GM21737 (cell line): ENCODE measurements around the gene TARS3.
"Not testable (repeated sequence)": the region's sequence is repeated elsewhere in the genome, so short reads cannot be mapped to it uniquely, and the experiment has no call there.

Experiments used
- ATAC-seq: cut with Tn5 transposase; IDR thresholded peaks from one replicate; pipeline ENCODE4 v1.9.1; 2021; ENCODE audit warnings: mild to moderate bottlenecking, moderate library complexity; ENCODE audit not compliant: unreplicated experiment

The TARS3 gene

DNA sequence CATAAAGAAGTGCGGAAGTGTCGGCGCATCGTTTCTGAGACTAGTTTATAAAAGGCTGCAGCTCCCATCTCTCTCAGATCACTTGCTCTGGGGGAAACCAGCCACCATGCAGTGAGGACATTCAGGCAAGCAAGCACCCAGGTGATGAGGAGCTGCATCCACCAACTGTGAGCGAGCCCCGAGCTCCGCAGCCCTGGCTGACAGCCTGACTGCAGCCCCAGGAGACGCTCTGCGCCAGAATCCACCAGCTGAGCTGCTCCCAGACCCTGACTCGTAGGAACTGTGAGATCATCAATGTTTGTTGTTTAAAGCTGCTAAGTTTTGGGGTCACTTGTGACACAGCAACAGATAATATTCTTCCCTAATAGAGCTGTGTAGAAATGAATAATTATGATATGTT is 67.1 kb downstream of the TARS3 start:
- ATAC-seq: no peak

DNA sequence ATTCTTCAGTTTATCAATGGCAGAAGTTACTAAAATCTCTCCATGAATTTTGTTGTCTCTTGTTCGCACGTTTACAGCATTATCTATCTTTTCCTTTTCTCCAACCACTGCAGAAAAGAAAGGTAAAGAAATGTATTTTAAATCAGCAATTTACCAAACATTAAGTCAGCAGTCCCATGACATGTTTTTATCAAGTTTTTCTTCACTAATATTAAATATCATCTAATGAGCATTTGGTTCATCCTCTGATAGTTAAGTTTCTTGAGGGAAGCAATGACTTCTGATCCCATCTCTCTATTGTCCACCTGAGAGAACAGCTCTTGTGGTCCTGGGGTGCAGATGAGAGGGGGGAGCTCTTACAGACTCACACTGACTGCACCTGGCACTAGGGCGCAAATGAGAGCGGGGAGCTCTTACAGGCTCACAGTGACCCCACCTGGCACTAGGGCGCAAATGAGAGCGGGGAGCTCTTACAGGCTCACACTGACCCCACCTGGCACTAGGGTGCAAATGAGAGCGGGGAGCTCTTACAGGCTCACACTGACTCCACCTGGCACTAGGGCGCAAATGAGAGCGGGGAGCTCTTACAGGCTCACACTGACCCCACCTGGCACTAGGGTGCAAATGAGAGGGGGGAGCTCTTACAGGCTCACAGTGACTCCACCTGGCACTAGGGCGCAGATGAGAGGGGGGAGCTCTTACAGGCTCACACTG is 69.5 kb downstream of the TARS3 start:
- ATAC-seq: not testable (repeated sequence)

DNA sequence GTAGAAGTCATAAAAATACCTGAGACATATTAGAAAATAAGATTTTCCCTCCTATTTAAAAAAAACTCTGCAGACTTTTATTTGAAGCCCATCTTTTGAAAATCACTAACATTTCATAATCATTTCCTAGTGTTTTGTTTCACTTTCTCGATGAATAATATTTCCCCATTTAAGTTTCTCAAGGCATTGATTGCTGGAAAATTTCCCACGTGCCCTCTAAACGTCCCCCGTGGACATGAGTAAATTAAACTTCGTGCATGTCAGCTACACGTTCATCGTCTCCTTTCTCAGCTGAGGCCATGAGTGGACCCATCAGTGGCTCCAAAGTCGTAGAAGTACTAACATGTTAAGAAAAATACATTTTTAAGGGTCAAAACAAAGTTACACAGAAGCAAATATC is 70.1 kb downstream of the TARS3 start:
- no peak for ATAC-seq

DNA sequence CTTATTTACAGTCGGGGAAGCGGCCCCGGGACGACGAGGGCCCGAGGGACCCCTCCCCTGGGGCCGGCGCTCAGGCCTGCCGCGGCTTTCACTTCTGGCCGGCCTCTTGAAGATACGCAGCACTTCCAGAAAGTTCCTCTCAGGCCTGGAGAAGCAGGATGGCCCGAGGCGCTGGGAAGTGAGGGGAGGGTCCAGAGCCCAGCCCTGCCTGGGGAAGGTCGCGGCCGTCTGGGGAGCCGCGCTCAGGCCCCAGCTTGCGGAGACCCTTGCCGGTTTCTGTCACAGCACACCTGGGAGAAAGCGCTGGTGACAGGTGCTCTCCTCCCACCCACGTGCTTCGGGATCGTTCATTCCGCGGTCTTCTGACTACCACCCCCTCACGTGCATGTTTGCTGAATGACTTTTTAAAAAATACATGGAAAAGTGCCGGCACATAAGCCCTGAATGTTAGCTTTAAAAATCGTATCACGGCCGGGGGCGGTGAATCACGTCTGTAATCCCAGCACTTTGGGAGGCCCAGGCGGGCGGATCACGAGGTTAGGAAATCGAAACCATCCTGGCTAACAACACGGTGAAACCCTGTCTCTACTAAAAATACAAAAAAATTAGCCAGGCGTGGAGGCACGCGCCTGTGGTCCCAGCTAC is 71.4 kb downstream of the TARS3 start:
- no peak for ATAC-seq

DNA sequence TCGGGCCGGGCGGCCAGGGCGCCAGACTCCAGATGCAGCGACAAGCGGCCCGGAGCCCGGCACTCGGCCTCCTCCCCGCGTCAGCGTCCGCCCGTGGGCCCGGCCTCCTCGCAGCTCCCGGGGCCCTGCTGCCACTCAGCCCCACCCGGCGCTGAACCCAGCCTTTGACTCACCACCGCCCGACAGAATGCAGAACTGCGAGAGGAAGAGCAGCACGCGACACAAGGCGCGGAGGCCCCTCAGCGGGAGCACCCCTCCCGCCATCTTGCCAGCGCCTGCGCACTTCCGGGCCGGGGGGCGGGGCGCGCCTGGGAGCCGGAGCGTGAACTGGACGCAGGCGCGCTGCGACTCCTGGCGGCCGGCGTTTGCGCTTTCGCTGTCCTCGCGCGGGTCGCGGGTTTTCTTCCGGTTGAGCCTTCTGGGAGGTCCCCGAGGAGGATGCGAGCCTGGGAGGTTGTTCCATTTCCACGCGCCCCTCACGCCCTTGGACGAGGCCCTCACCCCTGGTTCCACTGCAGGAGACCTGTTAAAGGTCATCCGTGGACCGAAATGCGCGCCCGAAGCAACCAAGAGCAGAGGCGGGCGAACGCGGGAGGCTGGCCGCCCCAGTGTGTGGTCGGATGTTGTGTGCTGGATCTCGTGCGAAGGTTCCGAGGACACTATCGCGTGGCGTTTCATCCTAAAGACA is 72.0 kb downstream of the TARS3 start, which contains the start of gene TM2D3:
TSS of gene TM2D3 (minus strand) at position 284 of the 688 bp plus-strand sequence. CDS start at position 264, 20 bp downstream.
- peak; percentile 81 for ATAC-seq

DNA sequence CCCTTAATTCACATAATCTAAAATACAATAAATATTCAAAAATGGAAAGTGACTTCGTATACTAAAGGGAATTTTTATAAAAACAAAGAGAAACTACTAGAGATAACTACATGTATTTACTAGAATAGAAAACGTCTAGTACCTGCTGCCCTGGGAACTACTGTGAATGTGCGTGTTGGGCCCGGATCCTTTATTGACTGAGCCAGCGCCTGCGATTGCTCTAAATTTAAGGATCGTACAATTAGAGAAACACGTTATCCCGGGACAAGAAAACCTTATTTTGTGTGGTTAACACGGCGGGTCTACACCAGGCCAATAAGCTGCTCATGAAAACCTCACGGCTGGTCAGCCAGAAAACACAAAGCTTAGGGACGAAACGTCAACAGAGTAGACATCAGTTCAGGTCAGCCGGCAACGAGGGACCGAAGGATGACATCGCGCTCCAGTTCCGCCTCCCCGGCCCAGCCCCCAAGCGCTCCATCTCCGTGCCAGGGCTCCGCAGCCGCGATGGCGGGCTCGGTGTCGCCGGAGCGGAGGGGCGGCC is 72.6 kb downstream of the TARS3 start:
- peak; percentile 40 for ATAC-seq

DNA sequence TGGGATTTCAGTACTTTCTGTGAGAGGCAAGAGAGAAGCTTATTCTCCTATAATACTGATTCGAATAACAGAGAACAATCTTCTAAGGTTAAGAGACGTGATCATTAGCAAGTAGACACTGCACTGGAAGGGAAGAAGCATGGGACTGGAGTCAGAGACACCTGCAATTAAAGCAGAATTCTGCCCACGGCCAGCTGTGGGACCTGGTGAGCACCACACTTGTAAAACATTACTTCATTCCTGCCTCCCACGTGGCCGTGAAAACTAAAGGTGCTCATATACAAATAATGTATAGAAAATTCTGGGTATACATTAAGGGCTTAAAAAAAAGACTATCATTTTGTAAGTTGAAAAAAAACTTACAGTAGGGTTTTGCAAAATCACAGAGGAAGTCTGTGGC is 74.1 kb downstream of the TARS3 start:
- no peak for ATAC-seq

DNA sequence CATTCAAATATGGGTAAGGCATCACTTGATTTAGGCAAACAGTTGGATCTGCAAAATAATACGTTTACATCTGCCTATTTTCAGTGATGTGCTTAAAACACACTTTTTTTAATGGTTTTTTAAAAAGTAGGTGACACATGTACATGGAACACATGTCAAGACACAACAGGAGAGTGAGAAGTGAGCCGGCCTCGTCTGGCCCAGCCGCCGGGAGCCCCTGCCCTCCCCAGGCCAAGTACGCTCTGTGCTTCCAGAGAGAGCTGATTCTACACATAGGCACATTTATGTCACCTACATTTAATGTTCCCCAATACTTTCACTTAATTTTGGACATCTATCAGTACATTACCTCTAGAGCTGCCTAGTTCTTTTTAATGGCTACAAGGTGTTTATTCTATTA is 75.9 kb downstream of the TARS3 start:
- no peak for ATAC-seq

DNA sequence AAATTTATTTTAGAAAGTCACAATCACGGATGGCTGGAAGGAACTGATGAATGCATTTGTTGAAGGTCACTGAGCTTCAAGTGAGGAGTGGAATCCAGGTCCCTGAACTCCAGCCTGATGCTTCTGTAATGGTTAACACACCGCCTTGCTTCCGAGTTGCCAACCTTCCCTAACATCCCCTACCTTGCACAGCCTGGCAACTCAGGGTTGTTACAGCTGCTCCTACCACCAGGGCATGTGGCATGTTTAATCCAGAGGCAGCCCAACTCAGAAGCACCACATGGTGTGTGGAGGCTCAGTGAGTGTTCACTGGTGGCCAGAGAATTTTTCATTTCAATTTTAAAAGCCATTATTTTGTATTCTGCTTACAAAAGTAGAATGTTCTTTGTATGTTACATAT is 77.0 kb downstream of the TARS3 start:
- no peak for ATAC-seq

DNA sequence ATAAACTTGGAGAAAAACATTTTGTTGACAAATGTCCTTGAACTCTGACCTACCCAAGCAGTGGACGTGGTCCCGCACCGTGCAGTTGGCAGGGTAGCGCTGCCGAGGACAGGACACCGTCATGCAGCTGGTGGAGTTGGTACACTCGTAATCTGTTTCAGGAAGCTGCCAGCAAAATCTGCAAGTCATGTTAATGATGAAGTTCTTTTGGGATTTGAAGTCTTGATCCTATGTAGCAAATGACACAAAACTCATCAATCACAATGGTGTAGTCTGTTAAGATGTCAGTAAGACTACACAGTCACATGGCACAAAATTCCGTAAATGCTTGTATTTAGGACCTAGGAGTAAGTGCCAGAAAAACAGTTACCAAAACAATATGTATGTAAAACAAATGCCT is 77.6 kb downstream of the TARS3 start:
- ATAC-seq: no peak

DNA sequence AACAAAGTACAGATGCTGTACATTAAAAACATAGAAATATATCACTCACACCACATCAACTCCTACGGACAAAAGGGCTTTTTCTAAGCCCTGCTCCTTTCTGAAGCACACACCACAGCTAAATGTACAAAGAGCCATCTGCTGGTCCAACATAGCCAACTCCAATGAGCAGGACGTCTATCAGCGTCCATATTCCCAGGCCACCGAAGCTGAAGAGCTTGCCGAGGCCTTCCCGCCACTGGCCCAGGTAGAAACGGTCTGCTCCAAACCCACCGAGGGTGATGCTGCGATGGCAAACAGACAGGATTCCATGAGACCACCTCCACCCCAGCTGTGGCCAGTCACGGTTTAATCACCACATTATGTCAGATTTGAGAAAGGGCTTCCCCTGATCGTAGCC is 81.9 kb downstream of the TARS3 start:
- ATAC-seq: no peak

DNA sequence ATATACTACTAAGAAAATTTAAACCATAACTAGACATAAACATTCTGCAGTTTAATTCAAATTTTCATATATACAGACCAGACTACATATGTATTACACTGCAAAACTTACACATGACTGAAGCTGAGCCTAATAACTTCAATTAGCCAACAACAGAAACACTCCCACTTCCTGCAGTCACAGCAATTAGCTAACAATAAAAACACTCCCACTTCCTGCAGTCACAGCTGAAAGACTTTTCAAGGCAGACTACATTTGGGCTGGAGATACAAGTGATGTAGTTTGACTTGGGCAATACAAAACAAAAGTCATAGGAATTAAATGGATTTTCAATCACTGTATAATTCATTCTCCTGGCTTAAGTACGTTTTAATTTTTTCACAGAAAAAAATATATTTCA is 82.4 kb downstream of the TARS3 start:
- ATAC-seq: peak; percentile 72

DNA sequence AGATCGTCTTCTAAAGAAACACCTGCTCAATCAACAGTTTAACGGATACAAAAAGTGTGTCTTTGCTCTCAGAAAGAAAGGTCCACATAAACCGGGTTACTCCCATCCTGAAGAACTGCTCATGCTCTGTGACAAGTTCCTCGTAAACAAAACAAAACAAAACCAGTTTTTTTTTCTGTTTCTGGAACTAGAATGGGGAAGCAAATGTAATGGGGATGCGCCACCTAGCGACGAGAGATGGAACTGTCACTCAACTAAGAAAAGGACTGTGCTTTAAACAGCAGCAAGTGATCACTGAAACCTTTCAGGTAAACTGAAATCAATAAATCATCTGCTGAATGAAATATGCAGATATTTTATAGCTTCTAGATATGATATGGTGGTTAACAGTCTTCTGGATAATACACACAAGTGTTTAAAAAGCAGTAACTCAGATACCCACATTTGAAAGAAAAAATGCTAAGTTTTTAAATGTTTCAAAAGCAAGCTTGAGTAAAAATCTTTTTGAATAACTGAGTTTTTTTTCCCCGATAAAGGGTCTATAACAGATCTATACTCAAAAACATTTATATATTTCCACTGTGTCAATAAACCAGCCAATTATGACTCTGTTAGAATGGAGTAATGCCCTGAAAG is 83.0 kb downstream of the TARS3 start:
- ATAC-seq: peak; percentile 48

DNA sequence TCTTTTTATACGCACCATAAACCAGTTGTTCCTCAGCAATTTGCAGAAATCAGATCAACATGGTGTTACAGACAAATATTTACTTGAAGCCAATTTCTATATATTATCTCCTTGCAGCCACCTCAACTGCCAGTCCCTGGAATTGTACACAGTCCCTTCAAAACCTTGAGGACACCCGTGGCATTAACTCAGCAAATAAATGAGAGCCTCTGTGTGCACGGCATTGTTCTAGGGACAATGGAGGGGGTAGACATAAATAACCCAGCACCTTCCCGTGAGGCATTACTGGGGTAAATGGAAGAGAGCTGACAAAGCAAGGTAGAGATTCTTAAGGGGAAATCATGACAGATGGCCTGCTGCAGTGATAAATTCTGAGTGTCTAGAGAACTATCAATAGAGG is 84.6 kb downstream of the TARS3 start:
- ATAC-seq: no peak

DNA sequence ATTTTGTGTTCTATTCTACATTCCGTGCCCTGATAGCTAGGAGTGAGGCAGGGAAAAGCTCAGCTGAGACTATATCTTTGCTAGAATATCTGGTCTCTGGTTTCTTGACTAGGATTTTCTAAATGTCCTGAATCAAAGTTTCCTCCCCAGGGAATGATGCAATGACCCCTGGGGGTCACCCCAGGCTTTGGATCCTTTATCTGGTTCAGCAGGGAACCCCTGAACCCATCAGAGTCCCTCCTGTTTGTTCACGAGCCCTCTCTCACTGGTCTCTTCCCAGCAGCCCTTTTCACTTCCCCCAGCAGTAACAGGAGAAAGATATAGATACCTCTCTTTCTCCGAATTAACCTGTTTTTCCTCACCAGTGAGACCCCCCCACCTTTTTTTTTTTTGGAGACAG is 86.4 kb downstream of the TARS3 start:
- no peak for ATAC-seq

DNA sequence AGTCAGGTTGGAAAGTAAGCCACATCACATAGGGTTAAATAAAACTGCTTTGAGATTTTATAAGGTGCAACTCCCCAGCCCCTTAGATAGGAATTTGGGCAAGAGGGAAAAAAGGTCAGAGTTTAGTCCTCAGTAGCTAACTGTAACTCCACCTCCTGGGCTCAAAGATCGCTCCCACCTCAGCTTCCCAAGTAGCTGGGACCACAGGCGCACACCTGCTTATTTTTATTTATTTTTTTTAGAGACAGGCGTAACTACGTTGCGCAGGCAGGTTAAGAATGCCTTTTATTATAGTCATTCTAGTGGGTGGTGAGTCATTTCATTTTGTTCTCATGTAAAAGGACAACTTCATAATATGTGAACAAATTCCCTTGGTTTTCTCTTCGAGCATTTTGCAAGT is 86.8 kb downstream of the TARS3 start:
- no peak for ATAC-seq

DNA sequence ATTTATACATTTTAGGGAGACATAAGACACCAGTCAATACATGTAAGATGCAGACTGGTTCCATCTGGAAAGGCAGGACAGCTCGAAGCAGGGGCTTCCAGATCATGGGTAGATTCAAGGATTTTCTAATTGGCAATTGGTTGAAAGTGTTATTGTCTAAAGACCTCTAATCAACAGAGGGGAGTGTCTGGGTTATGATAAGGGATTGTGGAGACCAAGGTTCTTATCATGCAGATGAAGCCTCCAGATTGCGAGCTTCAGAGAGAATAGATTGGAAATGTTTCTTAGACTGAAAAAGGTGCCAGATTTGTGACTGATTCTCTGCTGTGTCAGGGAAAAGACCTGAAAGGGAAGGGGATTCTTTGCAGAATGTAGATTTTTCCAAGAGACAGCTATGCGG is 87.2 kb downstream of the TARS3 start:
- no peak for ATAC-seq

DNA sequence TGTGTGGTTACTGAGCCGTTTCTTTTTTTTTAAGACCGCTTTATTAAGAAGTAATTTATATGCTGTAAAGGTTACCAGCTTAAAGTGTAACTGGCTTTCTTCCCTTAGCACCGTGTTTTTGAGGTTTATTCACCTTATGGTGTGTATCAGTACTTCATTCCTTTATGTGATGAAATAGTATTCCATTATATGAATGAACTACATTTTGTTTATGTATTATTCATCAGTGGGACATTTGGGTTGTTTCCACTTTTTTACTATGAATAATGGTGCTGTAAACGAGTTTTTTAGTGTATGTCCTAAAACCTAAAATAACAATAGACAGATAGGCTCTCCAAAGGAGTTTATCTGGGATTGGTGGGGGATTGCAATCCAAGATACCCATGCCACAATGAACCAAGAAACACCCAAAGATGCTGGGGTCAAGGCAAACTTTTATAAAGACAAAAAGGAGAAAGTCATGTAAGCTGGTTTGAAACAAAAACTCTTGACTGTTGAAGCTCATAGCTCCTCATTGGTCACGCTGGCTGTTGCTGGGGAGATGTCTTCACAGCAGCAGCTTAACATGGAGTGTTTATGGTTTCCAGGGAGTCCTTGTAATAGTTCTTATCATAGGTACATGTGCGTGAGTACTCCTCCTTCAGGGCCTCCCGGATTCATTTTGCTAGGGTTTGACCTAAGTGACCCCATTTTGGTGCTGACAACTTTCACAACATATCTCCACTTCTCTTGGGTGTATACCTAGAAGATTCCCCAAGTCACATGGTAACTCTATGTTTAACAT is 88.1 kb downstream of the TARS3 start:
- ATAC-seq: no peak

DNA sequence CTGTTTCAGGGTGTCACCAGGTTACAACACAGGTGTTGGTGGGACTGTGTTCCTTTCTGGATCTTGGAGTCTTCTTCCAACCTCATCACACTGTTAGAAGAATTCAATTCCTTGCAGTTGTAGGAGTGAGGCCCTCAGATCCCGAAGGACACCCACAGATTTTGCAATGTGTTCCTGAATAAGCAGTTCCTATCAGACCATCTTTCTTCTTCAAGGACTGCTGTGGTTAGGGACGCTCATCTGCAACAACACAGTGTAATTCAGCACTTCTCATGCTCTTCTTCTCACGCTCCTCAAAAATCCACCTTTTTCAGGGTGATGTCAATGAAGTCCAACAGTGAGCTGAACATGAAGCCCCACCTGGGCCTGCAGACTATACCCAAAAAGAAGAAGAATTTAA is 90.9 kb downstream of the TARS3 start:
- no peak for ATAC-seq

DNA sequence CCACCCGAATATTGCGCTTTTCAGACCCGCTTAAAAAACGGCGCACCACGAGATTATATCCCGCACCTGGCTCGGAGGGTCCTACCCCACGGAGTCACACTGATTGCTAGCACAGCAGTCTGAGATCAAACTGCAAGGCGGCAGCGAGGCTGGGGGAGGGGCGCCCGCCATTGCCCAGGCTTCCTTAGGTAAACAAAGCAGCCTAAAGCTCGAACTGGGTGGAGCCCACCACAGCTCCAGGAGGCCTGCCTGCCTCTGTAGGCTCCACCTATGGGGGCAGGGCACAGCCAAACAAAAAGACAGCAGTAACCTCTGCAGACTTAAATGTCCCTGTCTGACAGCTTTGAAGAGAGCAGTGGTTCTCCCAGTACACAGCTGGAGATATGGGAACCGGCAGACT is 97.5 kb downstream of the TARS3 start:
- ATAC-seq: not testable (repeated sequence)

DNA sequence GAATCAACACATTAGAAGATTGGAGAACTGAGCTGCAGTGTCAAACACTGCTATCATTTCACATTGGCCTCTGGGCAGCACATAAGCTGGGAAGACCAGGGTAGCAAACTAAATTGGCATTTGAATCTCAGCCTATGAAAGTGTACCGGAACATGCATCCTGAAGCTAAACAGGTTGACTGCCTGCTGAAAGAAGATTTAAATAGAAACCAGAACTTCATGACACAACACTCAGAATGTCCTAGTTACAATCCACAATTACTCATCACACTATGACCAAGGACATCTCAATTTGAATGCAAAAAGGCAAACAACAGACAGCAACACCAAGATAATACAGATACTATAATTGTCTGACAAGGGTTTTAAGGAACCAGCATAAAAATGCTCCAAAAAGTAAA is 98.3 kb downstream of the TARS3 start:
- ATAC-seq: no peak
